ENCODE results near the gene SORCS3. TPM values are rescaled to one million over a fixed set of nuclear protein-coding genes. Genes with fewer than 3 reads are reported as not detected.

SORCS3 gene
- total and polyA plus RNA-seq, 11 donors, result 0.03 to 0.19 (median 0.05) TPM; not detected in 8

DNA sequence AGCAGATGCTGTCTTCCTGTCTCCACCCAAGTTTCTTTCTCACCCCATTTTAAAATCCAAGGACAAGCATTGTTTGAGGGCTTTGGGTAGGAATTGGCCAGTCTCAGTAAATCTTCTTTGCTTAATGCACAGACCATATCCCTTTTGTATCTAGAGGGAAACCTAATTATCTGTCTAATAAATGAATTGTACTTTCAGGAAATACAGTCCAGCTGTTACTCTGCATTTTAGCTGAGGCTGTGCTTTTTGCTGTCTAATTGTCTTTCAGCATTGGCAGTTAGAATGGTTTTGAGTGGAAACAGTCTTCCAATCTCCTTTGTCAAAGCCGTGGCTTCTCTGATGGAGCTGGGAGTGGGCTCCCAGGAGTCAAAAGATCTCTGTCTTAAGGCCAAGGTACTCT lies 388.2 kb downstream of the SORCS3 start:
- no peak for TF ChIP-seq POLR2A (IDR thresholded peaks at IDR 0.05)
- TF ChIP-seq, protein P1, sequence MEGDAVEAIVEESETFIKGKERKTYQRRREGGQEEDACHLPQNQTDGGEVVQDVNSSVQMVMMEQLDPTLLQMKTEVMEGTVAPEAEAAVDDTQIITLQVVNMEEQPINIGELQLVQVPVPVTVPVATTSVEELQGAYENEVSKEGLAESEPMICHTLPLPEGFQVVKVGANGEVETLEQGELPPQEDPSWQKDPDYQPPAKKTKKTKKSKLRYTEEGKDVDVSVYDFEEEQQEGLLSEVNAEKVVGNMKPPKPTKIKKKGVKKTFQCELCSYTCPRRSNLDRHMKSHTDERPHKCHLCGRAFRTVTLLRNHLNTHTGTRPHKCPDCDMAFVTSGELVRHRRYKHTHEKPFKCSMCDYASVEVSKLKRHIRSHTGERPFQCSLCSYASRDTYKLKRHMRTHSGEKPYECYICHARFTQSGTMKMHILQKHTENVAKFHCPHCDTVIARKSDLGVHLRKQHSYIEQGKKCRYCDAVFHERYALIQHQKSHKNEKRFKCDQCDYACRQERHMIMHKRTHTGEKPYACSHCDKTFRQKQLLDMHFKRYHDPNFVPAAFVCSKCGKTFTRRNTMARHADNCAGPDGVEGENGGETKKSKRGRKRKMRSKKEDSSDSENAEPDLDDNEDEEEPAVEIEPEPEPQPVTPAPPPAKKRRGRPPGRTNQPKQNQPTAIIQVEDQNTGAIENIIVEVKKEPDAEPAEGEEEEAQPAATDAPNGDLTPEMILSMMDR (IDR thresholded peaks at IDR 0.05), result no peak
- H3K27me3 ChIP-seq, result no peaks in the 10 kb centered on the region
- intact Hi-C loops (cut with DNase I), result no loop called here
- WGBS, 4 donors, result 46 to 76% (median 63%) methylated on average over 1 of the region's 1 CpG
- DNase-seq, result no peak
- no peaks in the 10 kb centered on the region for H3K9me3 ChIP-seq
- H3K36me3 ChIP-seq, result no peaks in the 10 kb centered on the region
- no peaks in the 10 kb centered on the region for H3K4me1 ChIP-seq
- no peak overlapping the region for H3K27ac ChIP-seq
- H3K4me3 ChIP-seq, result no peak overlapping the region
- no peak for ATAC-seq

DNA sequence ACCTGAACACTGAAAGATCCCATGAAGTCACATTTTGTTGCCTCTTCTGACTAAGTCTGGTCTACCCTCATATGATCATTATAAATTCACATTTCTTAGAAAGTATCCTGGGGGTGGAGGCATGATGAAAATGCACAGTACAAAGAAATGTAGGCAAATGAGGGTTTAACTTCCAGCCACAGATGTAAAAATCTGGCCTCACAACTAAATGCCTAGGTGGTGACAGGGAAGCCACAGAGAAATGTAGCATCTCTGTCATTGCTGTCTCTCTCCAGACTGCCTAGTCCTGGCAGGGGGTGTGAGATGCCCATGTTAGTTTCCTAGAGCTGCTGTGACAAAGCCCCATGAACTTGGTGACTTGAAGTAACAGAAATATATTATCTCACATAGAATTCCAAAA lies 395.9 kb downstream of the SORCS3 start:
- H3K4me3 ChIP-seq, result no peak overlapping the region
- no peak for DNase-seq

DNA sequence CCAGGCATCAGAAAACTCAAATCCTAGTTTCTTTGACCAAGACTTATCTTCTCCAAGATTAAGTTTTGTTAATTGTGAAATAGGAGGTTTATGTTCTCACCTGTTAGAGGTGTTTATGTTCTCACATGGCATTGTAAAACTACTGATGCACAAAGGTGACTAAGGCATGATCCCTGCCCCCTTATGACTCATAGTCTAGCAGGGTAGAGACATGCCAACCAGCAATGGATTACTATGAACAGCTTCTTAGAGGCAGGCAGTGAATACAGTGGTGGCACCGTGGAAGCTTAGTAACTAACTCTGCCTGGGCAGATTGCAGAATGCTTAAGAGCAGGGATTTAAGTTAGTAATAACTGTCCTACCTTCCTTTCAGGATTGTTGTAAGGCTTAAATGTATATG lies 400.9 kb downstream of the SORCS3 start:
- Histone ChIP-seq H3K9me3 (no peaks in the 10 kb centered on the region), H3K36me3 (no peaks in the 10 kb centered on the region), H3K4me1 (no peaks in the 10 kb centered on the region), H3K4me3 (no peak overlapping the region), H3K27me3 (no peaks in the 10 kb centered on the region), H3K27ac (no peak overlapping the region)
- WGBS, 4 donors, result 85 to 100% (median 89%) methylated on average over 1 of the region's 1 CpG
- TF ChIP-seq, protein P1 (IDR thresholded peaks at IDR 0.05), result no peak
- no peak for TF ChIP-seq POLR2A (IDR thresholded peaks at IDR 0.05)
- DNase-seq (no peak), ATAC-seq (no peak)
- intact Hi-C loops (cut with DNase I), result no loop called here

More for the DNA sequence above, 395.9 kb downstream of the SORCS3 start:
- TF ChIP-seq POLR2A (IDR thresholded peaks at IDR 0.05), result no peak
- TF ChIP-seq, protein P1 (IDR thresholded peaks at IDR 0.05), result no peak
- no peak overlapping the region for H3K27ac ChIP-seq
- ATAC-seq, result no peak
- no peaks in the 10 kb centered on the region for H3K9me3 ChIP-seq
- no peaks in the 10 kb centered on the region for H3K36me3 ChIP-seq
- intact Hi-C loops (cut with DNase I), result no loop called here
- no peaks in the 10 kb centered on the region for H3K4me1 ChIP-seq
- H3K27me3 ChIP-seq, result no peaks in the 10 kb centered on the region

DNA sequence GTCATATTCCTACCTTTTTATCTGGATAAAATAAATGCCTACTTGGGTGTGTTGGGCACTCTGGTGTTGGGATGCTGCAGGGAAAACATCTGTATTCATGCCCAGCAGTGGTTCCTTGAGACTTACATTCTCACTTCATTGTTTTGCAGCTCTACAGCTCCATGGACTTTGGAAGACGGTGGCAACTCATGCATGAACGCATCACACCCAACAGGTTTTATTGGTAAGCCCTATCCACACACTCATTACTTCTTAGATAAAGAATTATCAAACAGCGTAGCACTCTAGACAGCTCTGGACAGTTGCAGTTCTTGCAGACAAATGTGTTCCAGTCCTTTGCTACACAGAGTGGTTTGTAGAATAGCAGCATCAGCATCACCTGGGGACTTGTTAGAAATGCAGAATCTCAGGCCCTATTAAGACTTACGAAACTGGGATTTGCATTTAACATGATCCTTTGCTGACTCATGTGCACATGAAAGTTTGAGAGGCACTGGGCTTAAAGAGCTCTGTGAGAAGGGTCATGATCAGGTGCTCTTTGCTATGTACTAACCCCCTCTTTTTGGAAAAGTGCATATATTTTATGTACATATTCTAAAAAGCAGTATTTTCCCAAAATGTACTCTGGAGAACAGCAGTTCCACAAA lies 401.9 kb downstream of the SORCS3 start:
- Histone ChIP-seq H3K9me3 (no peaks in the 10 kb centered on the region), H3K36me3 (no peaks in the 10 kb centered on the region), H3K4me1 (no peaks in the 10 kb centered on the region), H3K27ac (no peak overlapping the region), H3K27me3 (no peaks in the 10 kb centered on the region), H3K4me3 (no peak overlapping the region)
- TF ChIP-seq, protein P1 (IDR thresholded peaks at IDR 0.05), result no peak
- no peak for TF ChIP-seq POLR2A (IDR thresholded peaks at IDR 0.05)
- intact Hi-C loops (cut with DNase I), result no loop called here
- DNase-seq (no peak), ATAC-seq (no peak)
- 72 to 75% (median 73%) methylated on average over 4 of the region's 4 CpGs for WGBS, 4 donors
